NCI-H526 (cell line): ENCODE data around the gene OR6C76.
"Not testable (repeated sequence)": the region's sequence is repeated elsewhere in the genome, so short reads cannot be mapped to it uniquely, and the experiment has no call there.

Experiments used
- DNase-seq, 2 experiments: peaks; one replicate each; lab custom pipeline; 2025; lab: John Stamatoyannopoulos, UW

The OR6C76 gene

DNA sequence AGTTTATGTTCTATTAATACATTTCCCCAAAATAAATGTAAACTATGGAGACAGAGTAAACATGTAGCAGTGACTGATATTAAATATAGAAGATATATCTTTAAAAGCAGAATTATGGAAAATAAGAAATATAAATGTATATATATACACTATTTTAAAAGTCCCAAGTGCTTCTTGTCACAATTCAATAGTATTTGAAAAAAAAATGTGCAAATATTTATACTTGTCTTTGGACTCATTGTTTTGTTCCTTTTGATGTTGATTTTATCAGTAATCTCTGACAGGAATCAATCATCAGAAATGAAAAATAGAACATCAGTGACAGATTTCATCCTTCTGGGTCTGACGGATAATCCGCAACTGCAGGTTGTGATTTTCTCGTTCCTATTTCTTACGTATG, at the start of gene OR6C76:
Gene OR6C76, plus strand, starts transcription at position 301 of the 400 bp plus-strand sequence. Its CDS starts 0 bp downstream, at position 301.
- no peak for DNase-seq

DNA sequence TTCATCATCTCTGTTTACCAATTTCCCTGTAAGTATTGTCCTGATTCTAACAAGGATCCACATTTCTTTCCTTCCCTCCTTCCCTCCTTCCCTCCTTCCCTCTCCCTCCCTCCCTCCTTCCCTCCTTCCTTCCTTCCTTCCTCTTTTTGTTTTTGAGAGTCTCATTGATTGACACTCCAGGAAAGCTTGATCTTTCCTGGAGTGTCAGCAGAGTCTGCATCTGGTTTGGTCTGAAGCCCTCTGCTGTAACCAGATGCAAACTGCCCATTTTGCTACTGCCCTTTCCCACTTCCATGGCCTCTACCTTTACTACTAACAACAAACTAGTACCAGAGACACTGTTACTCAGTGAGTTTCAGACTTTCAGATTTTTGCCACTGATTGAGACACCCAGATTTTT, 40.2 kb upstream of the OR6C76 start:
- no peak for DNase-seq

DNA sequence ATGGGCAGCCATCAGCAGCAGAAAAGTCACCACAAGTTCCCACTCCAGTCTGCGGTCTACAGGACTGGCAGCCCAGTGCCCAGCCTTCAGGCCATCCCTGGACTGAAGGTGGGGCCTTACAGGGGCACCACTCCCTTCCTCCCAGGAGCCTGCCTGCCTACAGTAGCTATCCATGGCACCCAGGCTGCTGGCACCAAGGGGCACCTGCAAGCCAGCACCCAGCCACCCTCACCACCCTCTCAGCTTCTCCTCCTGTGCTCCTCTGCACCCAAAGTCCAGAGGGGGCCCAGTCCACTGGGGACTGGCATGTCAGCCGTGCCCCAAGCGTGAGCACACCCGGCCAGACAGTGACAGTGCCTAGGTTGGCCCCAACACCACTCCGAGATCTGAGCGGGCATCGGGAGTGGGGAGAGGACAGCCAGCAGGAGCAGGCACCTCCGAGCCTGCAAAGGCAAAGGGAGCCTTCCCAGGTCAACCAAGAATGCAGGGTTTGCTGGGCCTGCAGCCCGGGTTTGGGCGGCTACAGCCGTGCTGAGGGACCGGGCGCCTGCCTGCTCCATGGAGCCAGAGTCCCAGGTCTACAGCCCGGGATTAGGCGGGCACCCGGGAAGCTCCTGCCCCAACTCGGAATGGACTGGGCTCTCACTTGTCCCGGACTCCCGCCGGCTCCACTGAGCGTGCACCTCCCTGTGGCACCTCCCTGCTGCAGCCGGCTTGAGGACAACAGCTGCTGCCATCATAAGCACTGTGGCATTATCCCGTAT, 33.8 kb upstream of the OR6C76 start:
- DNase-seq: no peak

DNA sequence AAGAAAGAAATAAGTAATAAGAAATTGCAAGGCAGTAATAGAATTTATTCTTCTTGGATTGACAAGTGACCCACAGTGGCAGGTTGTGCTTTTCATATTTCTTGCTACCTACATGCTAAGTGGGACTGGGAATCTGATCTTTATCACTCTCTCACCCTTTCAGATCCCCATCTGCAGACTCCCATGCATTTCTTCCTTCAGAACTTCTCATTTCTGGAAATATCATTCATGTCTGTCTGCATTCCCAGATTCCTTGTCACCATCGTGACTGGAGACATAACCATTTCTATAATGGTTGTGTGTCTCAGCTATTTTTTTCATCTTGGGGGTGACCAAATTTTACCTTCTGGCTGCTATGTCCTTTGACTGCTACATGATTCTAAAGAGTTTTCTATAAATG, 29.7 kb upstream of the OR6C76 start:
- DNase-seq: no peak

DNA sequence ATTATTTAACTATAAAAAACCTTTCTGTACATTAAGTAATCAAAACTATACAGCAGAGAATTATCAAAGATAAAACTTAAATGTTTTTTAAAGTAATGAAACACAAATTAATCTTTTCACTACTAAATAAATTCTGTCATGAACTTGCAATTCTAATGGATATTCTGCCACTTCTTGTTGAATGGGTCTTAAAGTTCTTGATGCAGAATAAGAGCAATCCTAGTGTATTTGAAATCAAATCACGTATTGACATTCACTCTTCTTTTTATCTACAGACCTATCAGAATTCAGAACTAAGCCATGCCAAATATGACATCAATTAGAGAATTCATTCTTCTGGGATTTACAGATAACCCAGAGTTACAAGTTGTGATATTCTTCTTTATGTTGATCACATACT, 25.8 kb upstream of the OR6C76 start, which contains the start of gene OR6C65:
Gene OR6C65, plus strand, starts transcription at position 301 of the 400 bp plus-strand sequence. Its CDS starts 0 bp downstream, at position 301.
- DNase-seq: no peak

DNA sequence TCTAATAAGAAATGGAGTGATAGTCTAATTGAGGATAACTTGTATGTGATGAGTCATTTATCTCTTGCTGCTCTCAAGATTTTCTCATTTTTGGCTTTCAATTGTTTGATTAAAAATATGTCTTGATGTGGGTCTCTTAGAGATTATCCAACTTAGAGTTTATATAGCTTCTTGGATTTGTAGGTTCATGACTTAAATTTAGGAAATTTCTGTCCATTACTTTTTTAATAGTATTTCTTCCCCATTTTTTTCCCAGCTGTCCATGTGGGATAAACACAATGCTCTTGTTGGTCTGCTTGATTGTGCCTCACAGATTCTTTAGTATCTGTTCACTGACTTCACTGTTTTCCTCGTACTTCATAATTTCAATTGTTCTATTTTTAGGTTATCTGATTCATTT, 18.2 kb upstream of the OR6C76 start:
- no peak for DNase-seq

DNA sequence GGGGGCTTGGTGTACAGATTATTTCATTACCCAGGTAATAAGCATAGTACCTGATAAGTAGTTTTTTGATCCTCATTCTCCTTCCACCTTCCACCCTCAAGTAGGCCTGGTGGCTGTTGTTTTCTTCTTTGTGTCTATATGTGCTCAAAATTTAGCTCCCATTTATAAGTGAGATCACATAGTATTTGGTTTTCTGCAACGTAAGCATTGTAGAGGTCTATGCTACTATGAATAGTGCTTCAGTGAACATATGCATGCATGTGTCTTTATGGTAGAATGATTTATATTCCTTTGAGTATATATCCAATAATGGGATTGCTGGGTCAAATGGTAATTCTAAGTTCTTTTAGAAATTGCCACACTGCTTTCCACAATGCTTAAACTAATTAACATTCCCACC, 16.9 kb upstream of the OR6C76 start:
- not testable (repeated sequence) for DNase-seq

DNA sequence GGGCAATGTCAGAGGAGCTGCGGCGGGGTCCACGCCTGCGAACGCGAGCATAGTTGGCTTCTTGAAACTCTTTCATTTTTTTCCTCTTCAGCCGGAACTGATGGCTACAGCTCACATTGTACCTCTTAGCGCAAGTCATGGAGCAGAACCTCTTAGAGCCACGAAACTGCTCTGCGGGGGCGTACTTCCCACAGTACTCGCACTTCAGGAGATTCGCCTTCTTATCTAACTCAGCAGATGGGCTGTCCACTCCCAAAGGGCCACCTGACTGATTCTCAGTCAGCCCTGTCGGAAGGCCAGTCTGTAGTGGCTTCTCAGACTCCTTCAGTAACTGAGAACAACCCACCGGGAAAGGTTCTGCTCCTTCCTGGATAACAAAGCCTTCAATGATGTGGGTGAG, 13.9 kb upstream of the OR6C76 start:
- DNase-seq: not testable (repeated sequence)

DNA sequence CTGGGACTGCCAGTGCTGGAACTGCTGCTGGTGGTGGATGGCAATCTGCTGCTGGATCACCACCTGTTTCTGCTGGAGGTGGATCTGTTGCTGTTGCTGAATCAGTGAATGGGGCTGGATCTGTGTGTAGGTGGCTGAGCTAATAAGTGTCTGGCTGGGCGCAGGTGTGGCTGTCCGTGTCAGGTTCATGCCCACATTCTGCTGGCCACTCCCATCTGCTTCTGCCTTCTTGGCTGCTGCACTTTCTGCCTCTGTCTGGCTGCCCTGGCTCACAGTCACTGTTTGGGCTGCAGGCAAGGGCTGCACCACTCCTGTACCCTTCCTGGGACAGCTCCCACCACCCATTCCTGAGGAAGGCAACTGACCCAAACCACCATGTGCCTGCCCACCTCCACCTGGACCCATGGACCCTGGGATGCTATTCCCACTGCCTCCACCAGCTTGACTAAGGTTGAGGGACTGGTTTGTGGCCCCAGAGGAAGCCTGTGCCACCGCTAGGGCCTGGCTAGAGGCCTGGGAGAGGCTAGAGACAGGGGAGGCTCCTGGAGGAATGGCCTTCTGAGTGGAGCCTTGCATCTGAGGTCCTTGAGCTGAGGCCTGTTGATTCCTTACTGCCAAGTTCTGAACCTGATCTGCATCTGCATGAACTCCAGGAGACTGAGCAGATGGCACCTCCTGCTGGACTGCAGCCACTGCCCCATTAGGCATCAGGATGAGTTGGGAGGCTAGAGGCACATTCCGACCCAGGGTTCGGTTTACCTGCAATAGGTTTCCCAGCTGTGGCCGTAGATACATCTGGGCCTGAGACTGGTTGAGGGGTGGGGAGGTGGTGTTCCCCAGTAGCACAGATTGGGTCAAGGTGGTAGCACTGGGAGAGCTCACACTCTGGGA, 12.3 kb upstream of the OR6C76 start:
- DNase-seq: not testable (repeated sequence)

DNA sequence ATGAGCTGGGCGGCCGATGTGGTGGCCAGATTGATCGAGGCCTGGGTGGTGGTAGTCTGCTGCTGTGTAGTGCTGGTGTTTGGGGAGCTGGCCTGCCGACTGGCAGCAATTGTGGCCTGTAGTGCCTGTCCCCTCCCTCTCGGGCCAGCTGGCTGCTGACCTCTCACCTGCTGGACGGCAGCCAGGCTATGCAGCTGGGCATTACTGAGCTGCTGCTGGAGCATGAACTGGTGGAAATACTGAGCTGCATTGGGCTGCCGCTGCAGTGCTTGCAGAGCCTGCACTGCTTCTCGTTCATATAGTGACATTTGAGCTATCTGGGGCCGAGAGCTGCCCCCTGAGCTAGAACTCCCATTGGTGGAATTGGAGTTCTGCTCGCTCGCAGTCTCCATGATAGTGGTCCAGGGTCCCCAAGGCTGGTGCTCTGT, 11.6 kb upstream of the OR6C76 start:
- not testable (repeated sequence) for DNase-seq

DNA sequence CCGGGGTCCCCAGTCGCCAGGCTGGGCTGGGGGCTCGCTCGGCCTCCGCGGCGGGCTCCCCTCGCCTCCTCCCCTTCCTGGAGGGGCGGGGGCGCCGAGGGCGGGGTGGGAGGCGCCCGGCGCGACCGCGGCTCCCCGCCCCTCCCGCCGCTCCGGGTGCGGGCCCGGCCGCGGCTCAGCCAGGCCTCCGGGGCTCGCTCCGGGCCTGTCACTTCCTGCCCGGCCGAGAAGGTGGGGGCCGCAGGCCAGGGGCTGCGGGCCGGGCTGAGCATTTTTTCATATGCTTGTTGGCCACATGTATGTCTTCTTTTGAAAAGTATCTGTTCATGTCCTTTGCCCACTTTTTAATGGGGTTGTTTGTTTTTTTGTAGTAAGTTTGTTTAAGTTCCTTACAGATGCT, 11.2 kb upstream of the OR6C76 start:
- DNase-seq: not testable (repeated sequence)

DNA sequence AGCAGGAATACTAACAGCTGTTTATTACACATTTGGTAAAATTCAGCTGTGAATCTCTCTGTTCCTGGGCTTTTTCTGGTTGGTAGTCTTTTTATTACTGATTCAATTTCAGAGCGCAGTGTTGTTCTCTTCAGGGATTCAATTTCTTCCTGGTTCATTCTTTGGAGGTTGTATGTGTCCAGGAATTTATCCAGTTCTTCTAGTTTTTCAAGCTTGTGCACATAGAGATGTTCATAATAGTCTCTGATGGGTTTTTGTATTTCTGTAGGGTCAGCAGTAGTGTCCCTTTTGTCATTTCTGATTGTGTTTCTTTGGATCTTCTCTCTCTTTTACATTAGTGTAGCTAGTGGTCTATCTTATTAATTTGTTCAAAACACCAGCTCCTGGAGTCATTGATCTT, 9.1 kb upstream of the OR6C76 start:
- no peak for DNase-seq

DNA sequence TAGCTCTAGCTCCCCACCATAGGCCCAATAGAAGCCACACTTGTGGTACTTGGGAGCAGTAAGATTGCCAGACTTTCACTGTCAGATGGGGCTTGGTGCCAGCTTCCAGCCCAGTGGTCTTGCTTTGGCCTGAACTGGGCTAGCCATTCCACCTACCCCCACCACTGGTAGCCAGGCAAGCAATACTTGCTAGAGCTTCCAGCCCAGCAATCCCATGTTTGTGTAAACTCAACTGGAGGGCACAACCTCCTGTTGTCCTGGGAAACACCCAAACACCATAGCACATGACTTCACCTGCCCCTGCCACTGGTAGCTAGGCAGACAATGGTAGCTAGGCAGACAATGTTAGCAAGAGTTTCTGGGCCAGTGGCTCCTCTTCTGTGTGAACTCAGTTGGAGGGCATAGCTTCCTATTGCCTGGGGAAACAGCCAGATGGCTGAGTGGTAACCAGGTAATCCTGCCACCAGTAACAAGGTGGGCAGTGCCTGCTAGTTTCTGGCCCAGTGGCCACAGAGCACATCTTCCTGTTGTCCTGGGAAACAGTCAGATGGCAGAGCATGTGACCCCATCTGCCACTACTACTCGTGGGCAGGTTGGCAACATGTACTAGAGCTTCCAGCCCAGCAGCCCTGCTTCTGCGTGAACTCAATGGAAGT, 5.6 kb upstream of the OR6C76 start:
- no peak for DNase-seq

DNA sequence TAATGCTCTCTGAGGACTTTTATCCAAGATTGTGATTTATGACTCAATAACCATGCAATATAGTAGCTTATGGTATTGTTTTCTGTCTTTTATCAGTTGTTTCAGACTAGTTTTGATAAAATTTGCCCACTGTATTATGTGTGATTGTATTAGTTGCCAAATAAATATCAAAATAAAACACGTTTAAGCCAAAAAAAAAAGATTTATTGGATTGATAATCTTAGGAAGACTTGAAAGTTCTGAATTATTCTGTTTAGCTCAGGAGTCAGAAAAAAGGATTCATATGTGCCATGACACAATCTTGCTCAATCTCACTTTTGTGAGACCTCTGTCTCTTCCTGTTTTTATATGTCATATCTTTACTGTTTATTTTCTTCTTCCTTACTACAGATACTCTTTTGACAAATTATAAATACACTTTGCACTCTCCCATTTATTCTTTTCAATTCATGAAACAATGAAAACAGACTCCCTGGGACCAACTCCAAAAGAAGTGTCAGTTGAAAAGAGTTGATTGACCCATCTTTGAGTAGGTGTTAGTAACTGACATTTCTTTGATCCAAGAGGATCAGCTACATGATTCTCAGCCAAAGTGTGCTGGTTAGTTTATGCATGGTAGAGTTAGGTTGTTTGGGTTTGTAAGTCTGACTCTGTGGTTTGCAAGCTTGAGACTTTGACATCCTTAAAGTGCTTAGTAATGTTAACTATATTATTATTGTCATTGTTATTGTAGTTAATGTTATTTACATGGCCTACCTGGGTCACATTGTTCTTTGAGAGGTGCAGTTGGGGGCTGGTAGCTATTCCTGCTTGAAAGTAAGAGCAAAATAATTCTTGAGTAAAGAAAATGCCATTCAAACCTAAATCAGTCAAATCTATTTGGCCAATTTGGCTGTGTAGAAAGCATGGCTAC, 2.5 kb downstream of the OR6C76 start:
- DNase-seq: no peak

DNA sequence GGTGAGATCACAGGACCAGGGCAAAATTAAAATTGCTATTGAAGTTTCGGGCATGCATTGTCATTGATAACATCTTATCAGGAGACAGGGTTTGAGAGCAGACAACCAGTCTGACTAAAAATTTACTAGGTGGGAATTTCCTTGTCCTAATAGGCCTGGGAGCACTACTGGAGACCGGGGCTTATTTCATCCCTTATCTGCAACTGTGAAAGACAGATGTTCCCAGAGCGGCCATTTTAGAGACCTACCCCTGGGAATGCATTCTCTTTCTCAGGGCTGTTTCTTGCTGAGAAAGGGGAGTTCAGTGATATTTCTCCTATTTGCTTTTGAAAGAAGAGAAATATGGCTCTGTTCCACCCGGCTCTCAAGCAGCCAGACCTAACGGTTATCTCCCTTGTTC, 15.2 kb downstream of the OR6C76 start:
- DNase-seq: not testable (repeated sequence)

DNA sequence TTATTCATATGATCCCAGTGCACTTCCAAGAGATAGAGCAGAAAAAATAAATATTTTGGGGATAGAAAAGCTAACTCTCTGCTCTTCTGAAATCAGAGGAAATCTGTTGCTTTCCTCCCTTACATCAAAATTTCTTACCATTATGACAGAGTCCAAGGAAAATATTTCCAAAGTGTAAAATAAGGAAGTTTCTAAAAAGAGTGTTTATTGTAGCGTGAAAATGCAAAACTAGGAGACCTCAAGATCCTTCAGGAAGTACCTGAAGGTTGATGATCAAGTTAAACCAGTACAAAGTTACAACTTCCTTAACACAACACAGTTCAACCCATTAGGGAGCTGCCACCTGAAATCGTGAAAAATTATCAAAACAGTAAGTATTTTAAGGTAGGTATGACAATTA, 17.7 kb downstream of the OR6C76 start, which contains the start of gene OR6C2:
Gene OR6C2, plus strand, starts transcription at position 301 of the 400 bp plus-strand sequence. CDS start 8,138 bp downstream, outside the sequence.
- DNase-seq: no peak

DNA sequence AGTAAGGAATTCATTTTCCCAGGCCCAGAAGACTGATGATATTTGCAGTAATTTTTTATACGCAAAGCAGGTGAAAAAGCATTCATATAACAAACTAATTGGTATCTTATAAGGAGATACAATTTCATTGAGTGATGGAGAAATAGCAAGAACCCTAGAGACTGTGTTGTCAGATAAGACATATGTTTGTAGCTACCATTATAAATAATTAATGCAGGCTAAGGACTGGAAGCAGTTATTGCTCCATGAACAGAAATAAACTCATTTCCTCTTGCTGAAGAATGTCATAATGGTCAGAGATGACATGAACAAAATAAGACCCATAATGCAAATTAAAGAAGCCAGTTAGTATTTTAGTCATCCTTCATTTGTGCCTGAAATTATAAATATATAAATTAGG, 19.3 kb downstream of the OR6C76 start:
- no peak for DNase-seq

DNA sequence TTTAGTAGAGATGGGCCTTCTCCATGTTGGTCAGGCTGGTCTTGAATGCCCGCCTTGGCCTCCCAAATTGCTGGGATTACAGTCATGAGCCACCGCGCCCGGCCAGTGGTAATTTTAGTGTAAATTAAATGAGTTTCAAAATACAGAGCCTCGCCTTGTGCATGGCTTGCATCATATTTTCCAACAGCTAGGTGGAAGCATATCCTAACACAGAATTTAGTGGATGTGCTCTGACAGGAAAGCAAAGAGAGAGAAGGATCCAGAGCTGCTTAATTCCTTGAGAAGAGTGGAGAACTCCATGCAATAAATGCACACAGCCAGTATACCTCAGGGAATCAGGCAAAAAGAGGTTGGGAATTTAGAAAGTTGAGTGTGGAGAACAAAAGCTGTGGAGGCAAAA, 20.3 kb downstream of the OR6C76 start:
- DNase-seq: no peak

DNA sequence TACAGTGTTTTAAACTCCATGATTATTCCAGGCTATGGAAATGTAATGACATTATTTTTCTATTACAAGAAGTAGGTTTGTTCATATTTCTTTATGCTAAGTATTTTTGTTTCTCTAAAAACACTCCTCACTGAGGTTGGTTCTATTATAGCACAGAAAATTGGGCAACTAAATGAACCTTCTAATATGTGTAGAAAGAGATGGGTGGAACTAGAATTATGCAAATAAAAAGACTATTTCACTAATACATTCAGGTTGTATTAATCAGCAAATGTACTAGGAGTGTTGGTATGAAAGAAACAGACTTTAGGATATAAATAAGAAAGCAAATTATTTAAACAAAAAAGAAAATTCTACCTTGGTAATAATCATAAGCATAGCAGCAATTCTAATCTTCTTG, 22.8 kb downstream of the OR6C76 start:
- DNase-seq: no peak

DNA sequence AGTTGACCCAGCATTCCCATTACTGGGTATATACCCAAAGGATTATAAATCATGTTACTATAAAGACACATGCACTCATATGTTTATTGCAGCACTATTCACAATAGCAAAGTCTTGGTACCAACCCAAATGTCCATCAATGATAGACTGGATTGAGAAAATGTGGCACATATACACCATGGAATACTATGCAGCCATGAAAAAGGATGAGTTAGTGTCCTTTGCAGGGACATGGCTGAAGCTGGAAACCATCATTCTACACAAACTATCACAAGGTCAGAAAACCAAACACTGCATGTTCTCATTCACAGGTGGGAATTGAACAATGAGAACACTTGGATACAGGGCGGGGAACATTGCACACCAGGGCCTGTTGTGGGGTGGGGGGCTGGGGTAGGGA, 38.9 kb downstream of the OR6C76 start:
- not testable (repeated sequence) for DNase-seq

DNA sequence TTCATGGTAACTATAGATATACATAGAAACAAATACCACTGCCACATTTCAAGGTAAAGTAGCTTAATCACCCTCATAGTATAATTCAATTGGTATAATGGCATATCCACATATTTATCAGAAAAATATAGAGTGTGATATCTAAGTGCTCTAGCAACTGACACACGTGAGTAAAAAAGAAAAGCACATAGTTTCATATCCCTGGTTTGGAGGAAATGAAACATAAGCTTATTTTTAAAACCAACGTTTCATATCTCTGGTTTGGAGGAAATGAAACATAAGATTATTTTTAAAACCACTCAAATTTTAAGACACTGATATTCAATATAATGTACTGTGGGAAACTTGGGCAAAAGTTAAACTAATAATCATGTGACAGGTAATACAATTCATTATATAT, 41.8 kb downstream of the OR6C76 start:
- no peak for DNase-seq
